OCI-M1 (cell line): ENCODE data around the gene SEPHS2.

Experiments
- DNase-seq: peaks from one replicate; lab custom pipeline; 2025; lab: John Stamatoyannopoulos, UW

SEPHS2 gene

GRCh38 chr16:30429678-30430427, 15.8 kb downstream of the SEPHS2 start, which contains the start of gene DCTPP1:
Gene DCTPP1 (minus strand): TSS chr16:30430030. CDS start chr16:30429980, 50 bp downstream.
- DNase-seq: peak; percentile 100

- DNase-seq: no peak
Observed at GRCh38 chr16:30429418-30429677, 16.3 kb downstream of the SEPHS2 start.

- DNase-seq: no peak
Observed at GRCh38 chr16:30428055-30428454, 17.6 kb downstream of the SEPHS2 start.

GRCh38 chr16:30421010-30421409, 24.7 kb downstream of the SEPHS2 start:
- DNase-seq: no peak

GRCh38 chr16:30418350-30419181, 27.1 kb downstream of the SEPHS2 start:
- DNase-seq: no peak

GRCh38 chr16:30417529-30418349, 27.9 kb downstream of the SEPHS2 start:
- DNase-seq: no peak

GRCh38 chr16:30416624-30417528, 28.8 kb downstream of the SEPHS2 start:
- no peak for DNase-seq

GRCh38 chr16:30416047-30416603, 29.5 kb downstream of the SEPHS2 start:
- no peak for DNase-seq

GRCh38 chr16:30414159-30414558, 31.5 kb downstream of the SEPHS2 start:
- DNase-seq: no peak

- DNase-seq: no peak
Observed at GRCh38 chr16:30413112-30413806, 32.4 kb downstream of the SEPHS2 start.

- DNase-seq: peak; percentile 96
Observed at GRCh38 chr16:30409125-30410060, 36.3 kb downstream of the SEPHS2 start.

GRCh38 chr16:30407804-30408534, 37.7 kb downstream of the SEPHS2 start:
- no peak for DNase-seq

GRCh38 chr16:30407102-30407803, 38.4 kb downstream of the SEPHS2 start, which contains the start of gene ZNF771:
Gene ZNF771 (plus strand): TSS chr16:30407606. CDS start chr16:30408054, 448 bp downstream.
- peak; percentile 97 for DNase-seq

GRCh38 chr16:30406795-30407101, 38.9 kb downstream of the SEPHS2 start:
- DNase-seq: no peak

- DNase-seq: no peak
Observed at GRCh38 chr16:30401768-30402425, 43.8 kb downstream of the SEPHS2 start.

- DNase-seq: no peak
Observed at GRCh38 chr16:30399435-30400186, 46.1 kb downstream of the SEPHS2 start.
